ENCODE data around the gene CHPF. TPM values are rescaled to one million over a fixed set of nuclear protein-coding genes. Genes with fewer than 3 reads are reported as not detected.

CHPF gene
- total RNA-seq, 4 donors from 2014 or later: 21.0 to 50.5 (median 37.2) TPM

DNA sequence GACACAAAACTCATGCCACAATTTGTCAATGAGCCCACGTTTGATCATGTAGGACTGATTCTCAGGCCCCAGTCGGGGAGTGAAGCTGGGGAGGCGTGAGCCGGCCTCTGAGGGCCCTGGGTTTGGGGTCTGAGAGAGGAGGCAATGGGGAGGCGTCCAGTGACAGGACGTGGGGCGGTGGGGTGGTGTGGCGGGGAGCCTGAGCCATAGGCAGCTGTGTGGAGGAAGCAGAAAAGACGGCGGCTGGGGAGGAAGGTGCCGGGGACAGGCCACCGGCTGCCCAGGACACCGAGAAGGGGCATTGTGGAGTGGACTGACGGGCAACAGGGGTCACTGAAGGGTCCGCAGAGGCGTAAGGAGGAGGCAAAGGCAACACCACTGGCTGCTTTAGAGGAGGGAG, 7.2 kb downstream of the CHPF start:
- Histone ChIP-seq H3K27me3 (no peaks in the 10 kb centered on the region), H3K9me3 (no peaks in the 10 kb centered on the region), H3K36me3 (peaks cover 0 to 23% of the 10 kb centered on the region in 2 donors), H3K4me3 (no peak overlapping the region), H3K4me1 (peaks cover 0 to 1% of the 10 kb centered on the region in 2 donors), H3K27ac (no peak overlapping the region)
- intact Hi-C loops (cut with DNase I; ENCODE audit: low total_unique reads): loop anchor here (10.0 kb wide), 1 partner anchor 242 kb away; no protein-coding TSS in a partner anchor
- in situ Hi-C loops (cut with MboI; ENCODE audit: low sequenced_read_pairs in 4 of 4): loop anchor here in 2 of 4 donors (10.0 to 25.0 kb wide), 2 partner anchors 108 to 249 kb away; partner anchors contain the start of gene DNAJB2 (in 1 of the 2)
- no peak for TF ChIP-seq POLR2A (IDR thresholded peaks at IDR 0.05)
- TF ChIP-seq, protein P1, sequence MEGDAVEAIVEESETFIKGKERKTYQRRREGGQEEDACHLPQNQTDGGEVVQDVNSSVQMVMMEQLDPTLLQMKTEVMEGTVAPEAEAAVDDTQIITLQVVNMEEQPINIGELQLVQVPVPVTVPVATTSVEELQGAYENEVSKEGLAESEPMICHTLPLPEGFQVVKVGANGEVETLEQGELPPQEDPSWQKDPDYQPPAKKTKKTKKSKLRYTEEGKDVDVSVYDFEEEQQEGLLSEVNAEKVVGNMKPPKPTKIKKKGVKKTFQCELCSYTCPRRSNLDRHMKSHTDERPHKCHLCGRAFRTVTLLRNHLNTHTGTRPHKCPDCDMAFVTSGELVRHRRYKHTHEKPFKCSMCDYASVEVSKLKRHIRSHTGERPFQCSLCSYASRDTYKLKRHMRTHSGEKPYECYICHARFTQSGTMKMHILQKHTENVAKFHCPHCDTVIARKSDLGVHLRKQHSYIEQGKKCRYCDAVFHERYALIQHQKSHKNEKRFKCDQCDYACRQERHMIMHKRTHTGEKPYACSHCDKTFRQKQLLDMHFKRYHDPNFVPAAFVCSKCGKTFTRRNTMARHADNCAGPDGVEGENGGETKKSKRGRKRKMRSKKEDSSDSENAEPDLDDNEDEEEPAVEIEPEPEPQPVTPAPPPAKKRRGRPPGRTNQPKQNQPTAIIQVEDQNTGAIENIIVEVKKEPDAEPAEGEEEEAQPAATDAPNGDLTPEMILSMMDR (IDR thresholded peaks at IDR 0.05 in 4 of 5, conservative IDR thresholded peaks at IDR 0.05 in 1 of 5): no peak
- ATAC-seq: no peak
- DNase-seq: no peak

DNA sequence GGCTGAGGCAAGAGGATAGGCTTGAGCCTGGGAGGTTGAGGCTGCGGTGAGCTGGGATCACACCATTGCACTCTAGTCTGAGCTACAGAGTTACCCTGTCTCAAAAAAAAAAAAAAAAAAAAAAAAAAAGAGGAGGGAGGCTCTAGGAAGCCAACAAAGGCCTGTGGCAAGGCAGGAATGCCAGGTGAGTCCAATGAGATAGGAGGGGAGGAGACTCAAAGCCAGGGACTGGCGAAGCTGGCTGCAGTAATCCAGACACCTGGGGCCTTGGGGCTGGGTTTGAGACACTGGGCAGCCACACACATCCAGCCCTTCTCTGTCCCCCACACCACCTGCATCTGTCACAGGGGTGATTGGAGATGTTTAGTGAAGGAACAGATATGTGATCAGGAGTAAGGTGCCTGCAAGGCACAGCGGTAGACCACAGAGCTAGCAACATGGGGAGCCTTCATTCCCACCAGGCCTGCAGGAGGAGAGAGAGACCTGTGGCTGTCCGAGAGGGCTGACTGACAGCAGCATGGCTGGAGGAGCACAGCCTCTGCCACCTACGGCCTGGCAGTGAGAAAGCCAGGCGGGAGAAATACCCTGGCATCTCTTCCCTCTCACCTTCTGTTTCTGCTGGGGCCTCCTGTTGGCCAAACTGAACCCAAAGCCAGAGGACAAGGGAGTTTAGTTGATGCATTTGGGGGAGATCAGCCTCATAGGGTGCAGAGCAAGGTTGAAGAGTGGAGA, 9.5 kb downstream of the CHPF start:
- Histone ChIP-seq H3K4me3 (no peak overlapping the region), H3K27ac (no peak overlapping the region), H3K36me3 (peaks cover 0 to 2% of the 10 kb centered on the region in 2 donors), H3K4me1 (no peaks in the 10 kb centered on the region), H3K27me3 (no peaks in the 10 kb centered on the region), H3K9me3 (no peaks in the 10 kb centered on the region)
- ATAC-seq (no peak), DNase-seq (no peak)
- in situ Hi-C loops (cut with MboI; ENCODE audit: low sequenced_read_pairs in 4 of 4) (loop anchor here in 3 of 4 donors (5.0 to 25.0 kb wide), 3 partner anchors 111 to 247 kb away; partner anchors contain the start of gene DNAJB2 (in 1 of the 3)), intact Hi-C loops (cut with DNase I; ENCODE audit: low total_unique reads) (loop anchor here (5.0 to 10.0 kb wide), 2 partner anchors 72 to 239 kb away; no protein-coding TSS in a partner anchor)
- no peak for TF ChIP-seq POLR2A (IDR thresholded peaks at IDR 0.05)
- TF ChIP-seq, protein P1 (IDR thresholded peaks at IDR 0.05 in 4 of 5, conservative IDR thresholded peaks at IDR 0.05 in 1 of 5): no peak

DNA sequence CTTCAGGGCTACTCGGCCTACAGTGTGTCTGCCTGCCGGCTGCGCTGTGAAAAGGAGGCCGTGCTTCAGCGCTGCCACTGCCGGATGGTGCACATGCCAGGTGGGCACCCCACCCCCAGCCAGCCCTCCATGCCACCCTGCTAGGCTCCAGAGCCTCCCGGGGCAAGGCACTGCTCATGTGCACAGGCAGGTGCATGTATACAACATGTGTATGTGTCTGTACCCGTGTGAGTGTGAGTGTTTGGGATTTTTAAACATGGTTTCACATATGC, 11.3 kb downstream of the CHPF start:
- Histone ChIP-seq H3K36me3 (no peaks in the 10 kb centered on the region), H3K27ac (no peak overlapping the region), H3K4me3 (no peak overlapping the region), H3K4me1 (no peaks in the 10 kb centered on the region), H3K9me3 (no peaks in the 10 kb centered on the region), H3K27me3 (no peaks in the 10 kb centered on the region)
- TF ChIP-seq POLR2A (IDR thresholded peaks at IDR 0.05): no peak
- TF ChIP-seq, protein P1 (IDR thresholded peaks at IDR 0.05 in 4 of 5, conservative IDR thresholded peaks at IDR 0.05 in 1 of 5): no peak
- DNase-seq: no peak
- no peak for ATAC-seq
- intact Hi-C loops (cut with DNase I; ENCODE audit: low total_unique reads): loop anchor here (5.0 to 10.0 kb wide), 2 partner anchors 70 to 238 kb away; no protein-coding TSS in a partner anchor
- in situ Hi-C loops (cut with MboI; ENCODE audit: low sequenced_read_pairs in 4 of 4): loop anchor here in 3 of 4 donors (5.0 to 25.0 kb wide), 3 partner anchors 112 to 245 kb away; partner anchors contain the start of gene DNAJB2 (in 1 of the 3)

DNA sequence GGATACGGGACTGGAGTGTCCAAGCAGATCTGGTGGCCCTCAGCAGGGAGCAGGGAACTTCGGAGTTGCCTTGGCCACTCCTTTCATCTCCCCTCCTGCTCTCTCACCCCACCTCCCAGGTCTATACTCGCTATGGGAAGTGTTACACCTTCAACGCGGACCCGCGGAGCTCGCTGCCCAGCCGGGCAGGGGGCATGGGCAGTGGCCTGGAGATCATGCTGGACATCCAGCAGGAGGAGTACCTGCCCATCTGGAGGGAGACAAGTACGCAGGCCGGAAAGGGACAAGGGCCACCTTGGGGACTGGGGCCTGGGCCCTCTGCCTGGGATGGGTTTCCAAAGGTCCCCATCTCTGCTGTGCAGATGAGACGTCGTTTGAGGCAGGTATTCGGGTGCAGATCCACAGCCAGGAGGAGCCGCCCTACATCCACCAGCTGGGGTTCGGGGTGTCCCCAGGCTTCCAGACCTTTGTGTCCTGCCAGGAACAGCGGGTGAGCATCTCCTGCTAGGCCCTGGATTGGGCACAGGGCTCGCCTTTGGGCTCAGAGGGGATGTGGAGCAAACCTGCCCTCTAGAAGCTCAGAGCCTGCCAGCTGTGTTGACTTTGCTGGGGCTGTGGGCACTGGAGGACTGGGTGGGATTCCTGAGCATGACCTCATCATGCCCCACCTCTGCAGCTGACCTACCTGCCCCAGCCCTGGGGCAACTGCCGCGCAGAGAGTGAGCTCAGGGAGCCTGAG, 11.8 kb downstream of the CHPF start:
- in situ Hi-C loops (cut with MboI; ENCODE audit: low sequenced_read_pairs in 4 of 4): loop anchor here in 3 of 4 donors (5.0 to 25.0 kb wide), 3 partner anchors 113 to 245 kb away; partner anchors contain the start of gene DNAJB2 (in 1 of the 3)
- H3K36me3 ChIP-seq: no peaks in the 10 kb centered on the region
- no peak overlapping the region for H3K27ac ChIP-seq
- H3K9me3 ChIP-seq: no peaks in the 10 kb centered on the region
- H3K4me1 ChIP-seq: no peaks in the 10 kb centered on the region
- no peak for TF ChIP-seq POLR2A (IDR thresholded peaks at IDR 0.05)
- TF ChIP-seq, protein P1 (IDR thresholded peaks at IDR 0.05 in 4 of 5, conservative IDR thresholded peaks at IDR 0.05 in 1 of 5): no peak
- ATAC-seq (no peak), DNase-seq (no peak)
- intact Hi-C loops (cut with DNase I; ENCODE audit: low total_unique reads): loop anchor here (5.0 to 10.0 kb wide), 2 partner anchors 70 to 237 kb away; no protein-coding TSS in a partner anchor
- no peak overlapping the region for H3K4me3 ChIP-seq
- no peaks in the 10 kb centered on the region for H3K27me3 ChIP-seq

Data from gastrocnemius medialis (tissue), 4 donors.